Sciatic nerve (tissue), 2 donors: Measurements from ENCODE around the gene SLC25A24. TPM values are rescaled to one million over a fixed set of nuclear protein-coding genes. Genes with fewer than 3 reads are reported as not detected.

Experiments used
- ATAC-seq: fragments of 200-7000 bp; cut with Tn5 transposase; one replicate; pipeline ENCODE4 v1.9.1; 2020; ENCODE audit warnings: mild to moderate bottlenecking, moderate library complexity
- DNase-seq: peaks from one replicate; pipeline ENCODE4 v3.0.0-alpha.2; 2020; ENCODE audit warnings: low spot score
- intact Hi-C: fragments of 100-400 bp; cut with DNase I; formaldehyde crosslinking; loops from one replicate; pipeline ENCODE4 v1.14.2; 2022
- total RNA-seq: library from RNA; stranded (reverse); fragmentation: NEBNext Ultra II Directional; extraction: Animal tissue kit (Norgen Biotek cat#: 25700); gene quantifications from one replicate; pipeline ENCODE4 v1.2.1, GENCODE V29; 2021
- donor health status: DM: no; HTN: no; CAD: no.
- donor health status: DM: no; HTN: no; CAD: no.

The SLC25A24 gene
- total RNA-seq, 1 donor from 2014 or later = 25.8 TPM

DNA sequence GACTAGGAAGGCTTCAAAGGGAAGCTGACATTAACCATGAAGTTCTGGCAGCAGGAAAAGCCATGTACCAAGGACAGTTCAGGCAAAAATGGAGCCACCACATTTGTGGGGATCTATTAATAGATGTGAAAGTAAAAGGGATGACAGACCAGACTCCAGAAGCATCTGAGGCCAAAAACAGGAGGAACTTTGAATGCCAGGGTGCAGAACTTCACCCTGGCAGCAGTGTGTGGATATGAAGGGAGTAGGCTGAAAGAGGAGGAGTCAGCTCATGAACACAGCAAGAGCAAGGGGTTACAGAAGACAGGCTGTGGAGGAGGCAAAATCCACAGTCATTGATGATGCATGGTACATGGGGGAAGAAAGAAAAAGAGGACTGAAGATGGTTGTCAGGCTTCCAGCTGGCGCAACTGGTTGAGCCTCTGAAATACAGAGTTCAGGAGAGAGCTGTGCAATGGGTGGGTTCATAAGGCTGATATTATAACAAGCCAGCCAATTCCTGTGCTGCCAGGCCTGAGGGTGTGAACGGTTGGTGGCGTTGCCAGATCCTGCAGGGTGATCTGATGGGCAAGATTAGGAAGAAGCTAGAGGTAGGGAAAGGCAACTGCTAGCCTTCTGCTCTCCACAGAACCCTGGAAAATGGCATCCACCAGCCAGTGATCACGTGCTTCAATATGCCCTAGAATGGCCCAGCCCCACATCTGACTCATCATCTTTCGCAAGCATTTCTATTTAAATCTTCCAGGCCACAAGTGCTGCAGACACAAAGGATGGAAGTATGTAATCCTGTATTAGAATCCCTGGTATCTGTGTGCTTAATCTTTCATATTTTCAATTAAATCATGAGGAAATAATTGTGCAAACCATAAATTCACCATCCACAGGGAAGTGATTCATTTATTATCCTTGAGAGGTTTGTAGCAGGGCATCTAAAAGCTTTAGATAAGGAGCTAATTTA, 81.9 kb downstream of the SLC25A24 start:
- DNase-seq = no peak
- no peak for ATAC-seq

DNA sequence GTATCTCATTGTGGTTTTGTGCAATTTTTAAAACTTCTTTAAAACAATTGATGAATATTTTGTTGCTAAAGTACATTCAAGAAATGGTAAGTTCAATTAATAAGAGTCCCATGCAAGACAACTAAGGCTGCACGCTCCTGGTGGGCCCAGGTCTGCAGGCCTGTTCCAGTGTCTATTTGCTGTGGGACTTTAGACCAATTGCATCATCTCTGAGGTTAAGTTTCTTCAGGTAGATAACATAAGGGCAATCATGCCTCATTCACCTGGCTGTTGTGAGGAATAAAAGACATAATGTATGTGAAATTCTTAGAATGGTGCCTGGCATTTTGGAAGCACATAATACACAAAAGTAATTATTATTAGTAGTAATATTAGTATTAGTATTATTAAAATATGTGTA, 82.9 kb downstream of the SLC25A24 start:
- no peak for DNase-seq
- ATAC-seq = no peak
- intact Hi-C loops = no loop called here

More for the DNA sequence above, 81.9 kb downstream of the SLC25A24 start:
- intact Hi-C loops = no loop called here

DNA sequence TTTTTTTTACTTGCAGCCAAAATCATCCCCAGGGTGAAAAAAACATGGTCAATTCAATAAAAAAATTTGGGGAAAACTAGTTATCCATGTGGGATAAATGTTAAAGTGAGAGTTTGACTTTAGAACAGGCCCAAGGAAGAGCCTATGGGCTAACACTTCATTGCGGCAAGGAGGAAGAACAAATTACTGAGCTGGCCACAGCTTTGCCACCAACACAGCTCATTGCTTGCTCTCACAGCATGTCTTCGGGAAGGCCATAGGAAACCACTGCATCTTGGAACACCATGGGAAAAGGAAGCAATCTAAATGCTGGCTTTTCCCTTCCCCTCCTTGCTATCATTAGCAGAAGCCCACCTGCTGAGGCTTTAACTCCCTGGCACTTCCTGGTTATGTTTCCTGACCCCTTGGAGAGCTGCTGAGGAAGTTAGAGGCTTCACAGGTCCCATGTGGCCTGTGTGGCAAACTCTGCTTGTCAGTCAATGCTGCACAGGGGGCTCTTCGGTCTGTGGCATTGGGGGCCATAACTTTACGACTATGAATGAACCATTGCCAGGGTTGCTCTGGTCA, 86.0 kb downstream of the SLC25A24 start:
- no peak for DNase-seq
- intact Hi-C loops = no loop called here
- no peak for ATAC-seq

DNA sequence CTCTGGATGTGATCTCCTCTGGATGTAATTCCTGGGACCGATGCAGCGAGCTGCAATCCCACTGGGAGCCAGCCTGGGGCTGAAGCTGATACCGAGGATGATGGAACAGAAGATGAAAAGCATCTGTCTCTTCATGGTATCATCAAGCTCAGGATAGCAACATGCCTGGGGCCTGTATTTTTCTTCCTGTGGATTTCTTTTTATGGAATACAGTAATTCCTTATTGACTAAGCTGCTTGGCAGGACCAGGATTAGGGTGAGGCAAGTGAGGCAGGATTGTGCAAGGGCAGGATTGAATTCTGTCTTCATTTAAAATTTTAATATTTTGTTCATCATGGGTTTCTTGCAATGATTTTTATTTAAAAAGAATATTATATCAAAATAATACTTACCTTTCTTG, 86.6 kb downstream of the SLC25A24 start:
- intact Hi-C loops = no loop called here
- peak; percentile 67 for ATAC-seq
- no peak for DNase-seq

DNA sequence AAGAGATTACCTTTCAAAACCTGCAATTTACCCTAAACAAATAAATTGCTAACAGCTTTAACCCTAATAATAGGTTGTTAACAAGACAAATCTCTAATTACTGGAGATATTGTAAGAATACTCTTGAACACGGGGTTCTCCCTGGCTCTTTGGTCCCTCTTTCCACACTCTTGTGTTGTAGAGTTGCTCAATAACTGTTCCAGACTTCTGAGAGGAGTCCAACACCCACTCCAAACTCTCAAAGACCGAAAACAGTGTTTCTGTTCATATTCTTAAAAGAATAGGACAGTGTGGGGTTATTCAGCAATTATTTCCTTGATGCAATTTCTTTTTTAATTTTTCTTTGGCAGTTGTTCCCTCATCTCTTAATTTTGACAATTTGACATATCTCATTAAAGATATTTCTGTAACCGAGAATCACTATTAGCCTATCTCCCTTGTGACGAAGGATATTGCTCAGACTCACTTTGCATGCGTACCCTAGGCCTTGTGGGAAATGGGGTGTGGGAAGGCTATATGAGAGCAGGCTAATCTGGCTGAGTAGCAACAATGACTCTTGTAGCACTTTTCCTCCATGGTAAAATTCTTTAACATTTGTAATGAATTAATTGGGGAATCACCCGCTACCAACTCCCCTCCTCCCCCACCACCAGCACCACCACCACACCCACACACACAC, 90.7 kb downstream of the SLC25A24 start:
- DNase-seq (no peak), ATAC-seq (no peak)
- intact Hi-C loops = no loop called here

DNA sequence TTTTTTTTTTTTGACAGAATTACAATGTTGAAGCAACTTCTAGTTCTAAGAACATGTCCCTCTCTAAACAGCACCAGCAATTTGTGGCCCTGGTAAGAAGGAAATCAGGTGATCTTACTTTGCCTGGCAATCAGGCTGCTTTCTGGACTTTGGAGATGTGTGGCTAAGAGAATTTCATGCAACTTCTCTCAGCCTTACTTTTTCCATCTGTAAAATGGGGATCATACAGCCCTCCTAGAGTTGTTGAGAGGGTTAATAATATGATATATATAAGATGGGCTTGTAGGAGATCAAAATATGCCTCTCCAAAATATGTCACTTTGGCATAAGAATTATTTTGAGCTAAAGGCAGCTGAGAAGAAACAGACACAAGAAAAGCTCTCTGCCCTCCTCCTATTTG, 92.0 kb downstream of the SLC25A24 start:
- DNase-seq = no peak
- no peak for ATAC-seq
- intact Hi-C loops = no loop called here

DNA sequence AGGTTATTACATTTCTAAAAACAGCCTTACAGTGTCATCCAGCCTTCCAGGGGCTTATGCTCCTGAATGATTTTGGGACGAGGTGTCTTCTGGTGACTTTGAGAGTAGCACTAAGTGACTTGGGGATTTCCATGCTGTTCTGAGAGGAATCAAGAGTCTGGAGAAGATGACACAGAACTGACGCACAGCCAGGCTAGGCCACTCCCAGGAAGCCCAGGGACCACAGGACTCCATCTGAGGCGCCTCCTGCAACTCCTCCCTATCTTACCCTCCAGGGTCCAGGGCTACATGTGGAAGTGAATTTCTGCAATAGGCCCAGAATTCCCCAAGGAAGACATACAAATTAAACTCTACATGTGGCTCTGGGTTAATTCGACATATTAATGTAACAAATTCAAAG, 92.5 kb downstream of the SLC25A24 start:
- intact Hi-C loops = no loop called here
- no peak for ATAC-seq
- DNase-seq = no peak

DNA sequence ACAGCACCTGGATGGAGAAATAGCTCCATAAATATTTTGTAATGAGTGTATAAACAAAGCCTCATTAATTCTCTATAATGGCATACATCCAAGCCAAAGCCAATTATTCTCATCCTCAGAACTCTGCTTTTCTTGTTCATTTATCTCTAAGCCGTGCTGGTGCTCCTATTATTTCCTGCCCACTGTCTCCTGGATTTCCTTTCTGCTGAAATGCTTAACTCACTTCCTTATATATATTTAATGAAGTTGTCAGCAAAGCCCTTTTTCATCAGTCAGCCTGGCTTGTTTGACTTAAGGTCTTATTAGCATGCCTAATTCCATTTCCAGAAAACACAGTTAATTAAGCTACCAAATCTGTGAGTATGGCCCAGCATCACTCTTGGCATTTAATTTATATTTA, 93.4 kb downstream of the SLC25A24 start:
- ATAC-seq (no peak), DNase-seq (no peak)
- intact Hi-C loops = no loop called here

DNA sequence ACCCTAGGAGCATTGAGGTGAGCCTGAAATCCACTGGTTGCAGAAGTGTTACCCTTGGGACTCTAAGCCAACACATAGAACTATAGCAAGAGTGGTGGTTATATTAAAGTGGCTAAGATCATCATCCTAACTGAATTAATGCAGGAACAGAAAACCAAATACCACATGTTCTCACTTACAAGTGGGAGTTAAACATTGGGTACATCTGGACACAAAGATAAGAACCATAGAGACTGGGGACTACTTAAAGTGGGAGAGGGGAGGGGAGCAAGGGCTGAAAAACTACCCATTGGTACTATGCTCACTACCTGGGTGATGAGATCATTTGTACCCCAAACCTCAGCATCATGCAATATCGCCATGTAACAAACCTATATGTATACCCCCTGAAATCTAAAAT, 100.0 kb downstream of the SLC25A24 start:
- intact Hi-C loops = no loop called here
- no peak for ATAC-seq

DNA sequence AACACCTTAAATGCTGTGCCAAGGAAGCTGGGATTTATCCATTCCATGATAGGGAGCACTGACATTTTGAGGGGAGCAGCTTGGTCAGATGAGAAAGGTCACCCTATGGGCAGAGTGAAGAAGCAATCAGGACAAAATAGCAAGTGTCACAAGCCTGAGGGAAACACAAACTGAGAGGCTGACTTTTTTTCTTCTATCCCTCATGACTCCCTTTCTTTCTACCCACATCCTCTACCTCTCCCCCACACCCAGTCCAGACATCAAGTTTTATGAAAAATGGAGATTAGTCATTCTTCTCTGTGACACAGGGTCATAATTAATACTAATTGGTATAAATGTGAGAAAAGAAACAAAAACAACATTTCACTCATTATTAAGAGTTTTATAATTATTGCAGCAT, 103.1 kb downstream of the SLC25A24 start:
- DNase-seq (no peak), ATAC-seq (no peak)
- intact Hi-C loops = no loop called here

More for the DNA sequence above, 100.0 kb downstream of the SLC25A24 start:
- no peak for DNase-seq

DNA sequence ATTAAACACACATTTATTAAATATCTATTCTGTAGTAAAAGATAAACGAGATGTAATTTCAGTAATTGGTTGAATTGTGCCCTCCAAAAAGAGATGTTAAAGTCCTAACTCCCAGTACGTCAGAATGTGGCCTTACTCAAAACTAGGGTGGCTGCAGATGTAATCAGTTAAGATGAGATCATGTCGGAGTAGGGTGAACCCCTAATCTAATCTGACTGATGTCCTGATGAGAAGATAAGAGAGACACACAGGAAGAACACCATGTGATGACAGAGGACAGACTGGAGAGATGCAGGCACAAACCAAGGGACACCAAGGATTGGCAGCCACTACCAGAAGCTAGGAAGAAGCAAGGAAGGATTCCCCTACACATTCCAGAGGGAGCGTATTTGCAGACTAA, 104.1 kb downstream of the SLC25A24 start:
- DNase-seq (no peak), ATAC-seq (no peak)
- intact Hi-C loops = no loop called here

DNA sequence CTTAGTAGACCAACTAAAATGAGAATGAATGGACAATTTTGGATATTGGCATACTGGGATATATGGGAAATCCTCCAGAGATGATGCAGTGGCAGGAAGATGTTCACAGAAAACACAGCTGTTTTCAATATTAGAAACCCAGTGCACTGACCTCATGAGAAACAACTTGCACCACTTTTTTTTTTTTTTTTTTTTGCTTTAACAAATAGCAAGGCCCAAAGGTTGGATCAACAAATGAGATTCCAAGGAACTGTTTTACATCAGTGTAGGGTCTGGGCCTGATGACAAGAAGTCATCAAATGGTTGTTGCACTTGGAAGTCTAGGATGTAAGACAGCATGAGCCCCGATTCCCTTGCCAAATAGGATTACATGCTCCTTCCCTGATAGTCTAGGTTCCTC, 110.7 kb downstream of the SLC25A24 start:
- ATAC-seq (peak; percentile 95), DNase-seq (no peak)
- intact Hi-C loops = no loop called here

DNA sequence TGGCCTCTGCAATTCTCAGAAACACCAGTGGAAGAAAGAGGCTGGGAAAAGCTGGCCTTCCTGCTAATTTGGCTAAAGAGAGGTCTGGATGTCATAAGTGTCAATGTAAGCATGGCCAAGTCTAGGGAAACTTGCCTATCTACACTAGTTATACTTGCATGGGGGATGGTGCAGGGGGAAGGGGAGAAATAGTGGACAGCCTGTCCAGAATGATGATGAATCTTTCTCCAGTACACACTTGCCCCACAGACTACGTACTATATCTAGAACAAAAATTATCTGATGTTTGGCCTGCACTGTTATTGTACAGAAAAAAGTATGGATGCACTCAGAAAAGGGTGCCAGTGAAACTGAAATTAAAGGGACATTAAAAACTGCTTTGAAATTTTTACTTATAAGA, 114.5 kb downstream of the SLC25A24 start:
- intact Hi-C loops = no loop called here
- DNase-seq (no peak), ATAC-seq (no peak)

DNA sequence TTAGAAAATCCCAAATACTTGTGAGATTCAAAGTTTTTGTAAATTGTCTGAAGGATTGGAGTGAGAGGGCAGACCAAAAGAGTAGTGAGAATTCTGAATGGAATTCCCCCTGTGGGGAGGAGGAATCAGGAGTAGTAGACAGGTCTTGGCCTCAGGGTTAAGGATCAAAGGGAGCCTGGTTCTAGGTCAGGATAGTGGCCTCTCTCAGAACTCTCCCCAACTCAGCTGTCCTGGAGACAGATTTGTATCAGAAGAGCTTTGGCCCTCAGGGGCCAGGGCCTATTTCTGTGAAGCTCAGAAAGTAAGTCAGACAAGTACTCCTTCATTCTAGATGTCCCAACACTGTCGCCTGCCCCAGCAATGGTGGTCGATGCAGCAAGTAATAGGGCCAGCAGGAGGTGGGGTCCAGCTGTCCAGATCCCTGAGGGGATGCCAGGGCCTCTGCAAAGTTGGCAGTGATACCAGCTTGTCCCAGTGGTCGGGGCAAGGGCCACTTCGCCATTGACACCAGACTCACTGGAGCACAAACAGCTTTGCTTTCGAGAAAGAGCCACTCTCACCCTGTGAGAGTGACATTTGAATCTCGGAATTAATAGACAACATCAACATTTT, 115.2 kb downstream of the SLC25A24 start:
- DNase-seq (no peak), ATAC-seq (no peak)
- intact Hi-C loops = no loop called here

Other genes with a start within 250 kb of the SLC25A24 start
- 6.4 TPM for gene VAV3, start 235.2 kb downstream of the SLC25A24 start, total RNA-seq
- gene NBPF4, start 43.7 kb upstream of the SLC25A24 start, total RNA-seq = 0.18 TPM
- not detected for gene NBPF6, start 250.0 kb upstream of the SLC25A24 start, total RNA-seq